WTC11 (cell line): Measurements from ENCODE around the gene FAM78B. TPM values are rescaled to one million over a fixed set of nuclear protein-coding genes. Genes with fewer than 3 reads are reported as not detected.

ENCODE experiments used
- ATAC-seq: fragments of 200-7000 bp; cut with Tn5 transposase; 2 replicates; pipeline ENCODE4 v1.10.0; 2021; ENCODE audit warnings: mild to moderate bottlenecking, moderate library complexity
- CTCF ChIA-PET: fragments of 300-600 bp; sonication (Branson Sonifier 250); formaldehyde crosslinking; loops from one replicate; lab custom pipeline; 2021; ENCODE audit warnings: antibody characterized with exemption; lab: Charles Lee
- POLR2A ChIA-PET: fragments of 350-600 bp; sonication (Branson Sonifier 250); formaldehyde crosslinking; loops from one replicate; lab custom pipeline; 2021; ENCODE audit warnings: antibody characterized with exemption; lab: Charles Lee
- DNase-seq: peaks from one replicate; pipeline ENCODE4 v3.0.0; 2021; ENCODE audit warnings: low spot score
- H3K27ac Mint-ChIP-seq: 2 replicates; pipeline ENCODE4 v1.8.0; 2021; ENCODE audit warnings: mixed read lengths
- H3K27me3 Mint-ChIP-seq: 2 replicates; pipeline ENCODE4 v1.8.0; 2021; ENCODE audit warnings: low read depth, mild to moderate bottlenecking, moderate library complexity, mixed read lengths
- H3K36me3 Mint-ChIP-seq: 2 replicates; pipeline ENCODE4 v1.8.0; 2021; ENCODE audit warnings: mixed read lengths
- H3K4me1 Mint-ChIP-seq: 2 replicates; pipeline ENCODE4 v1.8.0; 2022; ENCODE audit warnings: mixed read lengths
- H3K4me3 Mint-ChIP-seq: 2 replicates; pipeline ENCODE4 v1.8.0; 2021; ENCODE audit warnings: mild to moderate bottlenecking, moderate library complexity, mixed read lengths
- H3K9me3 Mint-ChIP-seq: 2 replicates; pipeline ENCODE4 v1.8.0; 2021; ENCODE audit warnings: mixed read lengths
- ATF1 ChIP-seq: sonication (generic); formaldehyde crosslinking; IDR thresholded peaks from 2 replicates; pipeline ENCODE4 v1.8.1; 2023; ENCODE audit warnings: mild to moderate bottlenecking, moderate library complexity, missing genetic modification reagents
- CREB1 ChIP-seq: sonication (generic); formaldehyde crosslinking; IDR thresholded peaks from 2 replicates; pipeline ENCODE4 v1.8.0; 2023; ENCODE audit warnings: mild to moderate bottlenecking, missing genetic modification reagents
- CREM ChIP-seq: sonication (generic); formaldehyde crosslinking; IDR thresholded peaks from 2 replicates; pipeline ENCODE4 v1.8.1; 2022; ENCODE audit warnings: mild to moderate bottlenecking, missing genetic modification reagents, moderate library complexity
- CTCF ChIP-seq: fragments of 200-600 bp; IDR thresholded peaks from 2 replicates; pipeline ENCODE4 v1.8.0; 2022; ENCODE audit warnings: antibody characterized with exemption
- E2F1 ChIP-seq: sonication (generic); formaldehyde crosslinking; IDR thresholded peaks from 2 replicates; pipeline ENCODE4 v1.8.0; 2022; ENCODE audit warnings: mild to moderate bottlenecking, missing genetic modification reagents
- GABPB1 ChIP-seq: sonication (generic); formaldehyde crosslinking; IDR thresholded peaks from 2 replicates; pipeline ENCODE4 v1.8.1; 2023; ENCODE audit warnings: mild to moderate bottlenecking, missing genetic modification reagents
- HMGA2 ChIP-seq: fragments of 250-450 bp; sonication (Bioruptor Pico); IDR thresholded peaks from 2 replicates; pipeline ENCODE4 v1.4.0; 2021; ENCODE audit warnings: mild to moderate bottlenecking, moderate library complexity
- IRF1 ChIP-seq: sonication (generic); formaldehyde crosslinking; IDR thresholded peaks from 2 replicates; pipeline ENCODE4 v1.8.0; 2023; ENCODE audit warnings: missing genetic modification reagents
- IRF2 ChIP-seq: sonication (generic); formaldehyde crosslinking; IDR thresholded peaks from 2 replicates; pipeline ENCODE4 v1.8.0; 2022; ENCODE audit warnings: low read depth, missing genetic modification reagents, borderline replicate concordance
- JUN ChIP-seq: sonication (generic); formaldehyde crosslinking; IDR thresholded peaks from 2 replicates; pipeline ENCODE4 v1.8.0; 2023; ENCODE audit warnings: mild to moderate bottlenecking, missing genetic modification reagents
- KAT7 ChIP-seq: sonication (generic); formaldehyde crosslinking; IDR thresholded peaks from 2 replicates; pipeline ENCODE4 v1.8.1; 2023; ENCODE audit warnings: missing genetic modification reagents, mild to moderate bottlenecking, borderline replicate concordance
- NFYB ChIP-seq: sonication (generic); formaldehyde crosslinking; conservative IDR thresholded peaks from 2 replicates; pipeline ENCODE4 v1.8.0; 2022; ENCODE audit warnings: low read depth, missing genetic modification reagents
- NR1H2 ChIP-seq: sonication (generic); formaldehyde crosslinking; IDR thresholded peaks from 2 replicates; pipeline ENCODE4 v1.9.0; 2021; ENCODE audit warnings: mild to moderate bottlenecking, moderate library complexity, missing genetic modification reagents
- SMAD3 ChIP-seq: sonication (generic); formaldehyde crosslinking; IDR thresholded peaks from 2 replicates; pipeline ENCODE4 v1.8.0; 2022; ENCODE audit warnings: missing genetic modification reagents, mild to moderate bottlenecking, borderline replicate concordance
- ZNF138 ChIP-seq: sonication (generic); formaldehyde crosslinking; conservative IDR thresholded peaks from 2 replicates; pipeline ENCODE4 v1.8.1; 2022; ENCODE audit warnings: mild to moderate bottlenecking, moderate library complexity, missing genetic modification reagents
- ZNF317 ChIP-seq: sonication (generic); formaldehyde crosslinking; IDR thresholded peaks from 2 replicates; pipeline ENCODE4 v1.8.1; 2023; ENCODE audit warnings: low read depth, mild to moderate bottlenecking, moderate library complexity, missing genetic modification reagents, borderline replicate concordance
- total RNA-seq: library from RNA; stranded (reverse); gene quantifications from 3 replicates; pipeline ENCODE4 v1.2.3, GENCODE V29; 2021
- TF ChIP-seq, protein P1 (sequence below): fragments of 250-450 bp; sonication (Bioruptor Pico); IDR thresholded peaks from 2 replicates; pipeline ENCODE4 v1.9.0; 2021; ENCODE audit warnings: mild to moderate bottlenecking, borderline replicate concordance
- TF ChIP-seq, protein P2 (sequence below): sonication (generic); formaldehyde crosslinking; IDR thresholded peaks from 2 replicates; pipeline ENCODE4 v1.8.1; 2023; ENCODE audit warnings: mild to moderate bottlenecking, missing genetic modification reagents, moderate library complexity
- TF ChIP-seq, protein P3 (sequence below): sonication (generic); formaldehyde crosslinking; IDR thresholded peaks from 2 replicates; pipeline ENCODE4 v1.8.1; 2023; ENCODE audit warnings: mild to moderate bottlenecking, moderate library complexity, missing genetic modification reagents
- TF ChIP-seq, protein P4 (sequence below): sonication (generic); formaldehyde crosslinking; IDR thresholded peaks from 2 replicates; pipeline ENCODE4 v1.8.1; 2022; ENCODE audit warnings: low read depth, mild to moderate bottlenecking, moderate library complexity, missing genetic modification reagents, borderline replicate concordance
- TF ChIP-seq, protein P5 (sequence below): sonication (generic); formaldehyde crosslinking; IDR thresholded peaks from 2 replicates; pipeline ENCODE4 v1.8.1; 2022; ENCODE audit warnings: mild to moderate bottlenecking, missing genetic modification reagents, moderate library complexity, borderline replicate concordance

Gene FAM78B
- total RNA-seq, 1 experiment from 2014 or later: 2.6 TPM

GRCh38 chr1:166189126-166189525 is 22.3 kb upstream of the FAM78B start (continued):
- TF ChIP-seq, protein P1, sequence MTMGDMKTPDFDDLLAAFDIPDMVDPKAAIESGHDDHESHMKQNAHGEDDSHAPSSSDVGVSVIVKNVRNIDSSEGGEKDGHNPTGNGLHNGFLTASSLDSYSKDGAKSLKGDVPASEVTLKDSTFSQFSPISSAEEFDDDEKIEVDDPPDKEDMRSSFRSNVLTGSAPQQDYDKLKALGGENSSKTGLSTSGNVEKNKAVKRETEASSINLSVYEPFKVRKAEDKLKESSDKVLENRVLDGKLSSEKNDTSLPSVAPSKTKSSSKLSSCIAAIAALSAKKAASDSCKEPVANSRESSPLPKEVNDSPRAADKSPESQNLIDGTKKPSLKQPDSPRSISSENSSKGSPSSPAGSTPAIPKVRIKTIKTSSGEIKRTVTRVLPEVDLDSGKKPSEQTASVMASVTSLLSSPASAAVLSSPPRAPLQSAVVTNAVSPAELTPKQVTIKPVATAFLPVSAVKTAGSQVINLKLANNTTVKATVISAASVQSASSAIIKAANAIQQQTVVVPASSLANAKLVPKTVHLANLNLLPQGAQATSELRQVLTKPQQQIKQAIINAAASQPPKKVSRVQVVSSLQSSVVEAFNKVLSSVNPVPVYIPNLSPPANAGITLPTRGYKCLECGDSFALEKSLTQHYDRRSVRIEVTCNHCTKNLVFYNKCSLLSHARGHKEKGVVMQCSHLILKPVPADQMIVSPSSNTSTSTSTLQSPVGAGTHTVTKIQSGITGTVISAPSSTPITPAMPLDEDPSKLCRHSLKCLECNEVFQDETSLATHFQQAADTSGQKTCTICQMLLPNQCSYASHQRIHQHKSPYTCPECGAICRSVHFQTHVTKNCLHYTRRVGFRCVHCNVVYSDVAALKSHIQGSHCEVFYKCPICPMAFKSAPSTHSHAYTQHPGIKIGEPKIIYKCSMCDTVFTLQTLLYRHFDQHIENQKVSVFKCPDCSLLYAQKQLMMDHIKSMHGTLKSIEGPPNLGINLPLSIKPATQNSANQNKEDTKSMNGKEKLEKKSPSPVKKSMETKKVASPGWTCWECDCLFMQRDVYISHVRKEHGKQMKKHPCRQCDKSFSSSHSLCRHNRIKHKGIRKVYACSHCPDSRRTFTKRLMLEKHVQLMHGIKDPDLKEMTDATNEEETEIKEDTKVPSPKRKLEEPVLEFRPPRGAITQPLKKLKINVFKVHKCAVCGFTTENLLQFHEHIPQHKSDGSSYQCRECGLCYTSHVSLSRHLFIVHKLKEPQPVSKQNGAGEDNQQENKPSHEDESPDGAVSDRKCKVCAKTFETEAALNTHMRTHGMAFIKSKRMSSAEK (CRISPR knock-in tag): no peak
- TF ChIP-seq, protein P2, sequence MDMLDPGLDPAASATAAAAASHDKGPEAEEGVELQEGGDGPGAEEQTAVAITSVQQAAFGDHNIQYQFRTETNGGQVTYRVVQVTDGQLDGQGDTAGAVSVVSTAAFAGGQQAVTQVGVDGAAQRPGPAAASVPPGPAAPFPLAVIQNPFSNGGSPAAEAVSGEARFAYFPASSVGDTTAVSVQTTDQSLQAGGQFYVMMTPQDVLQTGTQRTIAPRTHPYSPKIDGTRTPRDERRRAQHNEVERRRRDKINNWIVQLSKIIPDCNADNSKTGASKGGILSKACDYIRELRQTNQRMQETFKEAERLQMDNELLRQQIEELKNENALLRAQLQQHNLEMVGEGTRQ (CRISPR knock-in tag): no peak
- TF ChIP-seq NR1H2 (CRISPR knock-in tag) (no peak), CTCF (no peak), IRF2 (CRISPR knock-in tag) (no peak), NFYB (no peak), JUN (CRISPR knock-in tag) (no peak)

DNA sequence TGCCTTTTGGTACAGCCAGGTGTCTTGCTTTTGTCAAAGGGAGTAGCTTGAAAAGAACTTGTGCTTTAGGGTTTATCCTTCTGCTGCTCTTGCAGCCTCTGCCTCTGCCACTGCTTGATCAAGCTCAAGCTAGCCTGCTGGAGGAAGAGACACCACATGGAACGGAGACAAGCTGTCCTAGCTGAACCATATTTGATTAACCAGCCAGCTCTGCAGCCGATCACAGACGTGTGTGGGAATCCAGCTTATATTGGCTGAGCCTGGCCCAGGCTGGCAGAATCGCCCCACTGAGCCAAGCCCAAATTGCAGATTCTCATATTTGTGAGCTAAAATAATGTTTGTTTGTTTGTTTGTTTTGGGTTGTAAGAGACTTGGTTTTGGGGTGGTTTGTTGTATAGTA is 18.7 kb upstream of the FAM78B start:
- Mint-ChIP-seq H3K4me3 (no peak overlapping the region), H3K4me1 (peaks cover 26% of the 10 kb centered on the region), H3K27ac (no peak overlapping the region), H3K36me3 (no peaks in the 10 kb centered on the region), H3K9me3 (no peaks in the 10 kb centered on the region), H3K27me3 (no peaks in the 10 kb centered on the region; the same call in 1 of the 2 replicates)
- ChIA-PET POLR2A (no interaction called here), CTCF (interaction anchor here (1.0 kb wide), 1 partner anchor 21 kb away, joined by 3 read pairs; no protein-coding TSS in a partner anchor)
- ATAC-seq (no peak), DNase-seq (no peak)
- TF ChIP-seq CREM: no peak
- TF ChIP-seq, protein P3, sequence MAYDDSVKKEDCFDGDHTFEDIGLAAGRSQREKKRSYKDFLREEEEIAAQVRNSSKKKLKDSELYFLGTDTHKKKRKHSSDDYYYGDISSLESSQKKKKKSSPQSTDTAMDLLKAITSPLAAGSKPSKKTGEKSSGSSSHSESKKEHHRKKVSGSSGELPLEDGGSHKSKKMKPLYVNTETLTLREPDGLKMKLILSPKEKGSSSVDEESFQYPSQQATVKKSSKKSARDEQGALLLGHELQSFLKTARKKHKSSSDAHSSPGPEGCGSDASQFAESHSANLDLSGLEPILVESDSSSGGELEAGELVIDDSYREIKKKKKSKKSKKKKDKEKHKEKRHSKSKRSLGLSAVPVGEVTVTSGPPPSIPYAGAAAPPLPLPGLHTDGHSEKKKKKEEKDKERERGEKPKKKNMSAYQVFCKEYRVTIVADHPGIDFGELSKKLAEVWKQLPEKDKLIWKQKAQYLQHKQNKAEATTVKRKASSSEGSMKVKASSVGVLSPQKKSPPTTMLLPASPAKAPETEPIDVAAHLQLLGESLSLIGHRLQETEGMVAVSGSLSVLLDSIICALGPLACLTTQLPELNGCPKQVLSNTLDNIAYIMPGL (CRISPR knock-in tag): no peak
- TF ChIP-seq, protein P4, sequence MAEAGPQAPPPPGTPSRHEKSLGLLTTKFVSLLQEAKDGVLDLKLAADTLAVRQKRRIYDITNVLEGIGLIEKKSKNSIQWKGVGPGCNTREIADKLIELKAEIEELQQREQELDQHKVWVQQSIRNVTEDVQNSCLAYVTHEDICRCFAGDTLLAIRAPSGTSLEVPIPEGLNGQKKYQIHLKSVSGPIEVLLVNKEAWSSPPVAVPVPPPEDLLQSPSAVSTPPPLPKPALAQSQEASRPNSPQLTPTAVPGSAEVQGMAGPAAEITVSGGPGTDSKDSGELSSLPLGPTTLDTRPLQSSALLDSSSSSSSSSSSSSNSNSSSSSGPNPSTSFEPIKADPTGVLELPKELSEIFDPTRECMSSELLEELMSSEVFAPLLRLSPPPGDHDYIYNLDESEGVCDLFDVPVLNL (CRISPR knock-in tag): no peak
- no peak for TF ChIP-seq HMGA2 (CRISPR knock-in tag)
- TF ChIP-seq NR1H2 (CRISPR knock-in tag): no peak
- TF ChIP-seq GABPB1: no peak
- no peak for TF ChIP-seq ZNF138
- TF ChIP-seq IRF1 (CRISPR knock-in tag): no peak
- TF ChIP-seq, protein P5, sequence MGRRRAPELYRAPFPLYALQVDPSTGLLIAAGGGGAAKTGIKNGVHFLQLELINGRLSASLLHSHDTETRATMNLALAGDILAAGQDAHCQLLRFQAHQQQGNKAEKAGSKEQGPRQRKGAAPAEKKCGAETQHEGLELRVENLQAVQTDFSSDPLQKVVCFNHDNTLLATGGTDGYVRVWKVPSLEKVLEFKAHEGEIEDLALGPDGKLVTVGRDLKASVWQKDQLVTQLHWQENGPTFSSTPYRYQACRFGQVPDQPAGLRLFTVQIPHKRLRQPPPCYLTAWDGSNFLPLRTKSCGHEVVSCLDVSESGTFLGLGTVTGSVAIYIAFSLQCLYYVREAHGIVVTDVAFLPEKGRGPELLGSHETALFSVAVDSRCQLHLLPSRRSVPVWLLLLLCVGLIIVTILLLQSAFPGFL (CRISPR knock-in tag): no peak
- no peak for TF ChIP-seq E2F1 (CRISPR knock-in tag)
- no peak for TF ChIP-seq CTCF
- TF ChIP-seq ATF1: no peak
- TF ChIP-seq CREB1: no peak
- no peak for TF ChIP-seq ZNF317
- TF ChIP-seq KAT7 (CRISPR knock-in tag): no peak
- TF ChIP-seq SMAD3 (CRISPR knock-in tag): no peak
